ENCODE results near the gene TBX3.

DNA sequence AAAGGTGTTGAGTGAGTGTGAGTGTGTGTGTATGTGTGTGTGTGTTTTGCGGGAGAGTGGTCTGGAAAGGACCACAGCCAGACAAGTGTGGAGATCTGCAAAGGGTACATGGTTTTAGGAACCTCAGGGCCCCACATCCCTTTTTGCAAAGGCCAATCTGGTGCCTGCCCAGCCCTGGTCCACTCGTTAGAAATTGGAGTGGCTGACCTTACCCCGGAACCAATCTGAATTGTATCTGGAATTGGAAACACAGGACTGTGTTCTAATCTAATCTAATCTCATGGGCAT, 11.3 kb upstream of the TBX3 start:
- TF ChIP-seq, protein P1, sequence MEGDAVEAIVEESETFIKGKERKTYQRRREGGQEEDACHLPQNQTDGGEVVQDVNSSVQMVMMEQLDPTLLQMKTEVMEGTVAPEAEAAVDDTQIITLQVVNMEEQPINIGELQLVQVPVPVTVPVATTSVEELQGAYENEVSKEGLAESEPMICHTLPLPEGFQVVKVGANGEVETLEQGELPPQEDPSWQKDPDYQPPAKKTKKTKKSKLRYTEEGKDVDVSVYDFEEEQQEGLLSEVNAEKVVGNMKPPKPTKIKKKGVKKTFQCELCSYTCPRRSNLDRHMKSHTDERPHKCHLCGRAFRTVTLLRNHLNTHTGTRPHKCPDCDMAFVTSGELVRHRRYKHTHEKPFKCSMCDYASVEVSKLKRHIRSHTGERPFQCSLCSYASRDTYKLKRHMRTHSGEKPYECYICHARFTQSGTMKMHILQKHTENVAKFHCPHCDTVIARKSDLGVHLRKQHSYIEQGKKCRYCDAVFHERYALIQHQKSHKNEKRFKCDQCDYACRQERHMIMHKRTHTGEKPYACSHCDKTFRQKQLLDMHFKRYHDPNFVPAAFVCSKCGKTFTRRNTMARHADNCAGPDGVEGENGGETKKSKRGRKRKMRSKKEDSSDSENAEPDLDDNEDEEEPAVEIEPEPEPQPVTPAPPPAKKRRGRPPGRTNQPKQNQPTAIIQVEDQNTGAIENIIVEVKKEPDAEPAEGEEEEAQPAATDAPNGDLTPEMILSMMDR (IDR thresholded peaks at IDR 0.05; ENCODE audit: borderline replicate concordance, extremely low read depth, low read length, poor library complexity, severe bottlenecking) = no peak
- TF ChIP-seq EZH2 (IDR thresholded peaks at IDR 0.05; ENCODE audit: borderline replicate concordance, low read depth, low read length, severe bottlenecking) = no peak
